ENCODE data around the gene CC2D1B. TPM values are rescaled to one million over a fixed set of nuclear protein-coding genes. Genes with fewer than 3 reads are reported as not detected.
A peak's percentile ranks its signal among the peaks of the same experiment; 100 is the strongest.

The CC2D1B gene
- total RNA-seq, 3 donors from 2014 or later, result 38.0 to 43.6 (median 40.4) TPM

DNA sequence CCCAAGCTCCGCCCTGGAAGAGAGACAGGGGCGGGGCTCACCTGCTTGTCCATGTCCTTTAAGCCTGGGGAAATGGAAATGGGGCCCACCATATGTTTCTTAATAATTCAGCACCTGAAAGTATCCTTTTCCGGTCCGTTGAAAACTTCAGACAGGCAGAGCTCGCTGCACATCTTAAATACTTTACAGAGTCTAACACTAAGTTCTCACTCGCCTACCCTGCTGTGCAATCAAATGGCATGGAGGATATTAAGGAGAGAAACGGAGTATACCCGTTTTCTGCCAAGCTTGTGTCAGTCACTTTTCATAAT, 467 bp upstream of the CC2D1B start:
- no peak overlapping the region for H3K4me3 ChIP-seq
- peaks cover 8% of the 10 kb centered on the region for H3K36me3 ChIP-seq (ENCODE audit: low read depth)
- TF ChIP-seq, protein P1, sequence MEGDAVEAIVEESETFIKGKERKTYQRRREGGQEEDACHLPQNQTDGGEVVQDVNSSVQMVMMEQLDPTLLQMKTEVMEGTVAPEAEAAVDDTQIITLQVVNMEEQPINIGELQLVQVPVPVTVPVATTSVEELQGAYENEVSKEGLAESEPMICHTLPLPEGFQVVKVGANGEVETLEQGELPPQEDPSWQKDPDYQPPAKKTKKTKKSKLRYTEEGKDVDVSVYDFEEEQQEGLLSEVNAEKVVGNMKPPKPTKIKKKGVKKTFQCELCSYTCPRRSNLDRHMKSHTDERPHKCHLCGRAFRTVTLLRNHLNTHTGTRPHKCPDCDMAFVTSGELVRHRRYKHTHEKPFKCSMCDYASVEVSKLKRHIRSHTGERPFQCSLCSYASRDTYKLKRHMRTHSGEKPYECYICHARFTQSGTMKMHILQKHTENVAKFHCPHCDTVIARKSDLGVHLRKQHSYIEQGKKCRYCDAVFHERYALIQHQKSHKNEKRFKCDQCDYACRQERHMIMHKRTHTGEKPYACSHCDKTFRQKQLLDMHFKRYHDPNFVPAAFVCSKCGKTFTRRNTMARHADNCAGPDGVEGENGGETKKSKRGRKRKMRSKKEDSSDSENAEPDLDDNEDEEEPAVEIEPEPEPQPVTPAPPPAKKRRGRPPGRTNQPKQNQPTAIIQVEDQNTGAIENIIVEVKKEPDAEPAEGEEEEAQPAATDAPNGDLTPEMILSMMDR (IDR thresholded peaks at IDR 0.05), result no peak
- DNase-seq (no peak), ATAC-seq (no peak)
- peaks cover 11% of the 10 kb centered on the region for H3K4me1 ChIP-seq (ENCODE audit: low read depth)
- intact Hi-C loops (cut with DNase I, micrococcal nuclease), result no loop called here
- no peaks in the 10 kb centered on the region for H3K9me3 ChIP-seq

DNA sequence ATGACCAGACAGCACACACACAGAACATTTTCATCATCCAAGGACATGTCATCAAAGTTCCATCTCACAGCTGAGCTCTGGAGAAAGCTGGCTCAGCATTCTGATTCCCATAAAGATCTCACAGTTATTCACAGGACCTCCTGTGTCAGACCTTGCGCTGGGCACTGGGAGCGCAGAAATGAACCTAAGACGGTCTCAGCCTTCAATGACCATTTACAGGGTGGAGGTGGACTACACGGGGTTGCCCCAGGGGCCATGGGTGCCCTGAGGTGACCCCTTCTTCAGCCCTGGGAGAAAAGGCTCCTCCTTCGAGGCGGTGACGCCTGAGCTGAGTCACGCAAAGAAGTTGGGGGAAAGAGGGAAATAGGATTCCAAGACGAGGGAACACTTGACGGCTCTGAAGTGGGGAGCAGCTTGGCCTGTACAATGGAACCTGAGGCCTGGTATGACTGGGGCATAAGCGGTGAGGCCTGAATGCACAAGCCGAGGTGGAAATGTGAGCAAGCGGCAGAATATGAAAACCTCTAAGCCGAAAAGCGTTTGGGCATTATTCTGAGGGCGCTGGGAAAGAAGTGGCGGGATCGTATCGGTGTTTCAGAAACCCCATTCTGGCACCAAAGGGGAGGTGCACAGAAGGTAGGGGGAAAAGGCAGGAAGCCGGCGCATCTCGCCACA, 797 bp downstream of the CC2D1B start:
- H3K4me1 ChIP-seq (ENCODE audit: low read depth), result peaks cover 11% of the 10 kb centered on the region
- ATAC-seq (peak; percentile 22), DNase-seq (peak; percentile 61 to 72 (median 70))
- intact Hi-C loops (cut with DNase I, micrococcal nuclease), result no loop called here
- TF ChIP-seq, protein P1 (IDR thresholded peaks at IDR 0.05), result no peak
- no peaks in the 10 kb centered on the region for H3K9me3 ChIP-seq
- peaks cover 8% of the 10 kb centered on the region for H3K36me3 ChIP-seq (ENCODE audit: low read depth)
- peak overlapping the region; percentile 97 for H3K4me3 ChIP-seq

DNA sequence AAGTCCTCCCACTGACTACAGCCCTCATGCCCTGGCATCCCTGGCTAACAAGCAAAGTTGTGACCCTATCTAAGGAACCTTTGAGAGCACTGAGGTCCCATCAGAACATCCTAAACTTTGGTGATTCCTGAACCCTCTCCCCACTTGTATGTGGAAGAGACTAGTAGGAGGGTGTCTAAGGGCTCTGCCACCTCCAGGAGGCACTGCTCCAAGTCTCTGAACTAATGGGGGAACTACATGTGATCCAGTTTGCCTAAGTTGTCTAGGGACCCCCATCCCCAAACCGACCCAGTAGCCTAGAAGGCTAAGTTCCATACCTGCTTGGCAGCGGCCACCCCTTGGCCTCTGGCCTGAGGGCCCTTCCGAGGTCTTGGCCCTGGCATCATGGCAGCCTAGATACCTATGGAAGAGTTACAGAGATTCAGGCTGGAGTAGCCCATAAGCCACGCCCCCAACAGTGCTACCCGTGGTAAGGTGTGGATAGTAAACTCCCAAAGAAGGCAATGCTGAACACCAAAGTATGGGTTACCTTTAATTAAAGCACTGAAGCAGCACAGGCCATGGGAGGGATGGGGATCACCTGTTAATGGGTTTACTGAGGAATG, 1.7 kb downstream of the CC2D1B start:
- ATAC-seq (no peak), DNase-seq (peak in 1 of 3 donors; percentile 44)
- intact Hi-C loops (cut with DNase I, micrococcal nuclease), result no loop called here
- H3K36me3 ChIP-seq (ENCODE audit: low read depth), result peaks cover 8% of the 10 kb centered on the region
- H3K4me3 ChIP-seq, result no peak overlapping the region
- TF ChIP-seq, protein P1 (IDR thresholded peaks at IDR 0.05), result no peak
- H3K4me1 ChIP-seq (ENCODE audit: low read depth), result peaks cover 11% of the 10 kb centered on the region
- H3K9me3 ChIP-seq, result no peaks in the 10 kb centered on the region

DNA sequence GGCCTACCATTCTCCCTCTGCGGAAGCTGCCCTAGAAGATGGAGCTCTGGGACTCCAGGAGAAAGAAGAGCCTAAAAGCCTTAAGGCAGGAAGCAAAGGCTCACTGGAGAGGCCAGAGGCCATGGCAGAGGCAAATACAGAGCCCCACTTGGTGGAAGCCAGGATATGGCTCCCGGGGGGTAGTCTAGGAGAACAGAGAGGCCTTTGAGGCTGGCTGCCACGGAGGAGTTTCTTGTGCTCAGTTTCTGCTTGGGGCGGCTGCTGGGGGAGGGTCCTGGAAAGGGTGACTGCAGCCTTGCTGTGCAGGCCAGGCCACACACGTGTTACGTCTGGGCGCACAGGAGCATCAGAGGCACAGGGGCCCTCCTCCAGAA, 5.4 kb downstream of the CC2D1B start:
- H3K4me1 ChIP-seq (ENCODE audit: low read depth), result peaks cover 9% of the 10 kb centered on the region
- H3K36me3 ChIP-seq (ENCODE audit: low read depth), result peaks cover 20% of the 10 kb centered on the region
- no peak overlapping the region for H3K4me3 ChIP-seq
- TF ChIP-seq, protein P1 (IDR thresholded peaks at IDR 0.05), result no peak
- intact Hi-C loops (cut with DNase I, micrococcal nuclease), result no loop called here
- no peaks in the 10 kb centered on the region for H3K9me3 ChIP-seq
- no peak for ATAC-seq
- DNase-seq, result no peak

DNA sequence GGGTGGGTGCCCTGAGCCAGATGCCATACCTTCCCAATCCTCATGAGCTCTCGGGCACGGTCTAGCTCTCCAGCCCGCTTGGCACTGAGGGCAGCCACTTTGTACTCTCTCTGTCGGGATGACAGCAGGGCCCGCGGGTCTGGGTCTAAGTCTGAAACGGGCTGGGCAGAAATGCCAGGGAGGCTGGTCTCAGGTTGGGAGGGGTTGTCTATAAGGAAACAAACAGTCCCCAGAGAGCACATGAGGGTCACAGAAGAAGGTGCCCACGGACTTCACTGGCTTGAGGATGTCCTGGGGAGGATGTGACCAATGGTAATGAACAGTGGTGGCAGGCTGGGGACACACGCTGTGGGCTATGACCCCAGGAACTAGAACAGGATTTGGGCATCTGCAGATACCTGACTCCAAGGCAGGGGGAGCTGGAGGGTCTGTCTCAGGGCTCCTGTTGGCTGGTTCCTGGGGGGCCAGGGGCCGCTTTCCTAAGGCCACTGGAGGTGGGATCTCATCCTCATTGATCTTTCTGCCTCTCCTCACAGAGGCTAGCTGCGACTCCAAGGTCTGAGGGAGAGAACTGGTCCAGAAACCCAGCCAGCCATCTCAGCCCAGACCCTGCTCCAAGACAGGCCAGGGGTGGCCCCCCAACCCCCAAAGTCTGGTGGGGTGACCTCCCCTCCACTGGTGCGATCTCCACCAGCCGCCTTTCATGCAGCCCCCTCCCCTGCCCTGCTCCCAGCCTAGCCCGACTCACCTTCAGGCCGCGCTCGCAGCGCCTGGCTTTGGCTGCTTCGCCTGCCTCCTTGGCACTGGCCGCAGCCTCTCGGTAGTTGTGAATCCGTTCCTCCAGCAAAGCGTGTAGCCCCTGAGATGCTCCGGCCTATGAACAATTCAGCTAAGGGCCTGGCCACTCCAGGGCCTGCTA, 6.1 kb downstream of the CC2D1B start:
- Histone ChIP-seq H3K9me3 (no peaks in the 10 kb centered on the region), H3K4me1 (ENCODE audit: low read depth) (peaks cover 6% of the 10 kb centered on the region), H3K4me3 (no peak overlapping the region), H3K36me3 (ENCODE audit: low read depth) (peaks cover 20% of the 10 kb centered on the region)
- intact Hi-C loops (cut with DNase I, micrococcal nuclease), result no loop called here
- TF ChIP-seq, protein P1 (IDR thresholded peaks at IDR 0.05), result no peak
- DNase-seq (no peak), ATAC-seq (no peak)

All from mucosa of descending colon (tissue), 3 donors.